Ishikawa (cell line): Measurements from ENCODE around the gene COL25A1.

Experiments used
- CEBPB ChIP-seq: IDR thresholded peaks from 2 replicates; pipeline ENCODE4 v1.6.1; 2012
- CREB1 ChIP-seq: IDR thresholded peaks from 2 replicates; pipeline ENCODE4 v1.6.1; 2012; ENCODE audit warnings: low read depth
- EGR1 ChIP-seq: IDR thresholded peaks from 2 replicates; pipeline ENCODE4 v1.6.1; 2012
- EP300 ChIP-seq: IDR thresholded peaks from 2 replicates; pipeline ENCODE4 v1.6.1; 2012; ENCODE audit warnings: borderline replicate concordance
- FOXM1 ChIP-seq: IDR thresholded peaks from 2 replicates; pipeline ENCODE4 v1.6.1; 2012; ENCODE audit warnings: low read depth, borderline replicate concordance
- MAX ChIP-seq: IDR thresholded peaks from 2 replicates; pipeline ENCODE4 v1.6.1; 2012
- NFIC ChIP-seq: IDR thresholded peaks from 2 replicates; pipeline ENCODE4 v1.6.1; 2012
- RAD21 ChIP-seq: IDR thresholded peaks from 2 replicates; pipeline ENCODE4 v1.6.1; 2012; ENCODE audit warnings: low read depth
- REST ChIP-seq: IDR thresholded peaks from 2 replicates; pipeline ENCODE4 v1.6.1; 2012; ENCODE audit warnings: low read depth, mild to moderate bottlenecking
- TAF1 ChIP-seq: IDR thresholded peaks from 2 replicates; pipeline ENCODE4 v1.6.1; 2012; ENCODE audit warnings: low read depth, mild to moderate bottlenecking
- TCF12 ChIP-seq: IDR thresholded peaks from 2 replicates; pipeline ENCODE4 v1.6.1; 2012; ENCODE audit warnings: low read depth
- TEAD4 ChIP-seq: IDR thresholded peaks from 2 replicates; pipeline ENCODE4 v1.6.1; 2012
- USF1 ChIP-seq: IDR thresholded peaks from 2 replicates; pipeline ENCODE4 v1.6.1; 2012
- YY1 ChIP-seq: IDR thresholded peaks from 2 replicates; pipeline ENCODE4 v1.6.1; 2012; ENCODE audit warnings: low read depth
- ZBTB7A ChIP-seq: IDR thresholded peaks from 2 replicates; pipeline ENCODE4 v1.6.1; 2012; ENCODE audit warnings: low read depth

COL25A1 gene

GRCh38 chr4:109128589-109128988, 173.9 kb downstream of the COL25A1 start:
- TF ChIP-seq FOXM1 (no peak), EP300 (no peak), MAX (no peak), EGR1 (no peak), CEBPB (no peak), USF1 (no peak), RAD21 (no peak), TEAD4 (no peak), CREB1 (no peak), REST (no peak), YY1 (no peak)

- TF ChIP-seq EGR1 = no peak
- no peak for TF ChIP-seq CREB1
These were observed 174.6 kb downstream of the COL25A1 start for GRCh38 chr4:109127866-109128265.

GRCh38 chr4:109126856-109127255, 175.6 kb downstream of the COL25A1 start:
- TF ChIP-seq TEAD4 (no peak), YY1 (no peak), CEBPB (no peak), CREB1 (no peak), TAF1 (no peak), RAD21 (no peak), USF1 (no peak), EP300 (no peak), FOXM1 (no peak), EGR1 (no peak), REST (no peak), TCF12 (no peak), ZBTB7A (no peak), NFIC (no peak)

GRCh38 chr4:109125084-109125483, 177.4 kb downstream of the COL25A1 start:
- no peak for TF ChIP-seq EP300
- TF ChIP-seq TAF1 = no peak
- TF ChIP-seq RAD21 = no peak

- TF ChIP-seq TEAD4 (no peak), TCF12 (no peak), EP300 (no peak), ZBTB7A (no peak), NFIC (no peak), CREB1 (no peak), FOXM1 (no peak), CEBPB (no peak), EGR1 (no peak), RAD21 (no peak)
These were observed 178.5 kb downstream of the COL25A1 start for GRCh38 chr4:109123951-109124350.

- TF ChIP-seq TAF1 = no peak
- TF ChIP-seq FOXM1 = no peak
- TF ChIP-seq TCF12 = no peak
- no peak for TF ChIP-seq ZBTB7A
- TF ChIP-seq EP300 = no peak
- no peak for TF ChIP-seq CREB1
- TF ChIP-seq USF1 = no peak
- no peak for TF ChIP-seq REST
- no peak for TF ChIP-seq YY1
- TF ChIP-seq TEAD4 = no peak
- no peak for TF ChIP-seq CEBPB
- TF ChIP-seq NFIC = no peak
- TF ChIP-seq RAD21 = no peak
These were observed 180.9 kb downstream of the COL25A1 start for GRCh38 chr4:109121561-109121960.
